ENCODE data around the gene NANS. TPM values are rescaled to one million over a fixed set of nuclear protein-coding genes. Genes with fewer than 3 reads are reported as not detected.

NANS gene
- total RNA-seq, 1 donor from 2014 or later: 117 TPM

DNA sequence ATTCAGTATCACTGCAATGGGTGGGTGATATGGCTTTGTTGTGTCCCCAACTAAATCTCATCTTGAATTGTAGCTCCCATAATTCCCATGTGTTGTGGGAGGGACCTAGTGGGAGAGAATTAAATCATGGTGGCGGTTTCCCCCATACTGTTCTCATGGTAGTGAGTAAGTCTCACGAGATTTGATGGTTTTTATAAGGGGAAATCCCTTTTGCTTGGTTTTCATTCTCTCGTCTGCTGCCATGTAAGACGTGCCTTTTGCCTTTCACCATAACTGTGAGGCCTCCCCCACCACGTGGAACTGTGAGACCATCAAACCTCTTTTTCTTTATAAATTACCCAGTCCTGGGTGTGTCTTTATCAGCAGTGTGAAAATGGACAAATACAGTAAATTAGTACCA lies 9.5 kb upstream of the NANS start:
- no peak for DNase-seq (ENCODE audit: low read depth)
- no peak overlapping the region for H3K4me3 ChIP-seq (ENCODE audit: low read depth, low read length)
- TF ChIP-seq, protein P1, sequence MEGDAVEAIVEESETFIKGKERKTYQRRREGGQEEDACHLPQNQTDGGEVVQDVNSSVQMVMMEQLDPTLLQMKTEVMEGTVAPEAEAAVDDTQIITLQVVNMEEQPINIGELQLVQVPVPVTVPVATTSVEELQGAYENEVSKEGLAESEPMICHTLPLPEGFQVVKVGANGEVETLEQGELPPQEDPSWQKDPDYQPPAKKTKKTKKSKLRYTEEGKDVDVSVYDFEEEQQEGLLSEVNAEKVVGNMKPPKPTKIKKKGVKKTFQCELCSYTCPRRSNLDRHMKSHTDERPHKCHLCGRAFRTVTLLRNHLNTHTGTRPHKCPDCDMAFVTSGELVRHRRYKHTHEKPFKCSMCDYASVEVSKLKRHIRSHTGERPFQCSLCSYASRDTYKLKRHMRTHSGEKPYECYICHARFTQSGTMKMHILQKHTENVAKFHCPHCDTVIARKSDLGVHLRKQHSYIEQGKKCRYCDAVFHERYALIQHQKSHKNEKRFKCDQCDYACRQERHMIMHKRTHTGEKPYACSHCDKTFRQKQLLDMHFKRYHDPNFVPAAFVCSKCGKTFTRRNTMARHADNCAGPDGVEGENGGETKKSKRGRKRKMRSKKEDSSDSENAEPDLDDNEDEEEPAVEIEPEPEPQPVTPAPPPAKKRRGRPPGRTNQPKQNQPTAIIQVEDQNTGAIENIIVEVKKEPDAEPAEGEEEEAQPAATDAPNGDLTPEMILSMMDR (conservative IDR thresholded peaks at IDR 0.05; ENCODE audit: low read depth, low read length): no peak

- H3K4me3 ChIP-seq (ENCODE audit: low read depth, low read length): no peak overlapping the region
- DNase-seq (ENCODE audit: low read depth): no peak
- TF ChIP-seq, protein P1 (conservative IDR thresholded peaks at IDR 0.05; ENCODE audit: low read depth, low read length): no peak
These were observed 7.1 kb upstream of the NANS start for GRCh38 chr9:98049288-98050072.

GRCh38 chr9:98050351-98050750 lies 6.2 kb upstream of the NANS start:
- no peak overlapping the region for H3K4me3 ChIP-seq (ENCODE audit: low read depth, low read length)
- TF ChIP-seq, protein P1 (conservative IDR thresholded peaks at IDR 0.05; ENCODE audit: low read depth, low read length): no peak
- DNase-seq (ENCODE audit: low read depth): no peak

DNA sequence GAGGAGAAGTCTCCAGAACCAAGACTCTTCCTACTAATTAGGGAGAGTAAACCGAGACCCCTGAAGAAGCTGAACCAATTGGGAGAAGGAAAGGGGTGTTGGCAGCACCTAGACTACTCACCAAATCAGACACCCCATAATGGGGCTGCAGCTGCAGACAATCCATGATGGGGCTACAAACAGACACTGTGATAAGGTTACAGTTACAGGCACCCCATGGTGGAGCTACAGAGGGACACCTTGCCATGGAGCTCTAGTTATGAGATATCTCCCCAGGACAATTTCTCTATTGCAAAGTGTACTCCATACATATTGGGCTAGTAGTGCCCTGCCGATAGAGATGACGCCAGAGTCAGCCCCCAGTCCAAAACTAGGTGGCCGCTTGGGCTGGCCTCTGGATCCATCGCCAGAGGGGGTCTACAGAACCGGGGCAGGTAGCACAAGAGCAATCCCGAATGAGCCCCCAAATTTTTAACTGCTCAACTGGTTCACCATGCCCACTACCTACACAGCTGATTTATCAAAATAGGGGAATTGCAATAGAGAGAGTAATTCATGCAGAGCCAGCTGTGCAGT lies 2.1 kb upstream of the NANS start:
- no peak overlapping the region for H3K4me3 ChIP-seq (ENCODE audit: low read depth, low read length)
- TF ChIP-seq, protein P1 (conservative IDR thresholded peaks at IDR 0.05; ENCODE audit: low read depth, low read length): no peak
- no peak for DNase-seq (ENCODE audit: low read depth)

- TF ChIP-seq, protein P1 (conservative IDR thresholded peaks at IDR 0.05; ENCODE audit: low read depth, low read length): peak; percentile 7
- no peak for DNase-seq (ENCODE audit: low read depth)
- peak overlapping the region; percentile 76 for H3K4me3 ChIP-seq (ENCODE audit: low read depth, low read length)
These were observed 737 bp downstream of the NANS start for GRCh38 chr9:98057138-98057799.

DNA sequence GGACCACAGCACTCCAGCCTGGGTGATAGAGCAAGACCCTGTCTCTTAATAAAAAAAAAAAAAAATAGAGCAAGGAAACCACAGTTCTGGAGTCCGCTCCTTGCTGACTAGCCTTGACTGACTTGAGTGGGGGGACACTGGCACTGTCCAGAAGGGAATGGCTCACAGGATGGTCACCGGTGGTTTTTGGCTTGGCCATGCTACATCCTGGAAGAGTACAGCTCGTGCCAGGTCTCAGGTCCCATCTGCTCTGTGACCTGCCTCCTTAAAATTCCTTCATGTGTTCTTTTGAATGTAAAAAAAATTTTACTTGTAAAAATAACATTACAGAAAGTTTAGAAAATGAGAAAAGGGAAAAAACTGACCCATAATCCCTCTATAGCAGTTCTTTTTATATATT lies 5.6 kb downstream of the NANS start:
- no peak for DNase-seq (ENCODE audit: low read depth)
- TF ChIP-seq, protein P1 (conservative IDR thresholded peaks at IDR 0.05; ENCODE audit: low read depth, low read length): no peak

More for the DNA sequence above, 5.6 kb downstream of the NANS start:
- no peak overlapping the region for H3K4me3 ChIP-seq (ENCODE audit: low read depth, low read length)
